ENCODE results near the gene WDR35.
"Not testable (repeated sequence)": the region's sequence is repeated elsewhere in the genome, so short reads cannot be mapped to it uniquely, and the experiment has no call there.

WDR35 gene

DNA sequence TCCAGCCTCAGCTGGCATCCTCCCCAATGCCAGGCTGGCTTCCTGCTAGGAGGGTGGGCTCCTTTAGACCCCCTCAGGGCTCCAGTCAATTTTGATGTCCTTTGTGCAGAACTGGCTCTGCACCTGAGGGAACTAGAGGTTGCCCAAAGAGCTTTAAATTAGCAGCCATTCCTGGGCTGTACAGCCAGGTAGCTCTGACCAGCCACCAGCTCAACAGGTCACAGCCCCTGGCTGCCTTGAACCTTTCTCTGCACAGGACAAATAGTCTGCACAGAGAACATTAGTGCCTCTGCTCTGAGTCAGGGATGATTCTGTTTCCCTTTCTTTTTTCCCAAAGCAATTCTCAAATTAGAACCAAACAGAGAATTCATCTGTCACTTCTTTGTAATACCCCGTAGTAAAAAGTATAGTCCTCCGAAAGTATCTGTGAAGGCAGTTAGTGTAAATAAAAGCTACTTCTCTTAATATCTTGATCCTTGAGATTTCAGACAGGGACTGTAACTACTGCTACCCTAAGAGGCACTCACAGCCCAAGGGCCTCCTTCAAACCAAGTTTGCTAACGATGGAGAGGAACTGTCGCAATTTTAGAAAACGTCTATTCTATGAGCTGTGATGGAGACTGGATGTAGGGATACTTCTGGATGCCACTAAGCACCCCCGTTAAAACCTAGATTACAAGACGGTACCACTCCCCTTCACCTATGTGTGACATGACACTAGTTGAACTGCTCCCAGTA is 91.1 kb downstream of the WDR35 start:
- H3K4me3 ChIP-seq (replicated peaks; ENCODE audit: low read depth, low read length): no peak overlapping the region; the same call in 1 of the 2 replicates
- TF ChIP-seq, protein P1, sequence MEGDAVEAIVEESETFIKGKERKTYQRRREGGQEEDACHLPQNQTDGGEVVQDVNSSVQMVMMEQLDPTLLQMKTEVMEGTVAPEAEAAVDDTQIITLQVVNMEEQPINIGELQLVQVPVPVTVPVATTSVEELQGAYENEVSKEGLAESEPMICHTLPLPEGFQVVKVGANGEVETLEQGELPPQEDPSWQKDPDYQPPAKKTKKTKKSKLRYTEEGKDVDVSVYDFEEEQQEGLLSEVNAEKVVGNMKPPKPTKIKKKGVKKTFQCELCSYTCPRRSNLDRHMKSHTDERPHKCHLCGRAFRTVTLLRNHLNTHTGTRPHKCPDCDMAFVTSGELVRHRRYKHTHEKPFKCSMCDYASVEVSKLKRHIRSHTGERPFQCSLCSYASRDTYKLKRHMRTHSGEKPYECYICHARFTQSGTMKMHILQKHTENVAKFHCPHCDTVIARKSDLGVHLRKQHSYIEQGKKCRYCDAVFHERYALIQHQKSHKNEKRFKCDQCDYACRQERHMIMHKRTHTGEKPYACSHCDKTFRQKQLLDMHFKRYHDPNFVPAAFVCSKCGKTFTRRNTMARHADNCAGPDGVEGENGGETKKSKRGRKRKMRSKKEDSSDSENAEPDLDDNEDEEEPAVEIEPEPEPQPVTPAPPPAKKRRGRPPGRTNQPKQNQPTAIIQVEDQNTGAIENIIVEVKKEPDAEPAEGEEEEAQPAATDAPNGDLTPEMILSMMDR (IDR thresholded peaks at IDR 0.05; ENCODE audit: low read depth, low read length, missing control alignments): no peak
- DNase-seq (ENCODE audit: extremely low read depth, low read depth): no peak

DNA sequence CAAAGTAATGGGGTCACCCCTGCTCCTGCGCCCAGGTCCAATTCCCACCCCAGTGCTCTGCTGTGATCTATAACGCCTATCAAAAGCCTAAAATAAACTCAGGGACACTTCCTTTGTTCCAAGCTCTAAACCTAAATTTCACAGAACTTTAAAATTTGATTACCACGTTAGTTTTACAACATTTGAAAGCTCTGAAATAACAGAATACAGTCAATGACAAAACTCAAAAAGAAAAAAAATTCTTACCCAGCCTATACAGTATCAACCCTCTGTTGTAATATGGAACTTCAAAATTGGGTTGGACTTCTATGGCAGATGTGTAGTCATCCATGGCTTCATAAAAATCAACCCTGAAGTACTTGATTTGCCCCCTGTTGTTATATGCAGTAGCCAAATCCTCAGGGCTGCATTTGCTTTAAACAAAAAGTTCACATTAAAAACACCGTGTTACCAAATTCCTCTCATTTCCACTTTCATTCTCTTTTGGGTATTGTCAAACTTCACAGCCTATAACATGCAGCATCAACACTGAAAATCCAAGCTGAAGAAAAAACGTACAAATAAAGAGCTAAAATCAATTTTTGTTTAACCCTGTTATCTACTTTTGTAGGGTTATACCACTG is 92.2 kb downstream of the WDR35 start:
- DNase-seq (ENCODE audit: extremely low read depth, low read depth): no peak
- no peak overlapping the region for H3K4me3 ChIP-seq (replicated peaks; ENCODE audit: low read depth, low read length)
- TF ChIP-seq, protein P1 (IDR thresholded peaks at IDR 0.05; ENCODE audit: low read depth, low read length, missing control alignments): no peak

DNA sequence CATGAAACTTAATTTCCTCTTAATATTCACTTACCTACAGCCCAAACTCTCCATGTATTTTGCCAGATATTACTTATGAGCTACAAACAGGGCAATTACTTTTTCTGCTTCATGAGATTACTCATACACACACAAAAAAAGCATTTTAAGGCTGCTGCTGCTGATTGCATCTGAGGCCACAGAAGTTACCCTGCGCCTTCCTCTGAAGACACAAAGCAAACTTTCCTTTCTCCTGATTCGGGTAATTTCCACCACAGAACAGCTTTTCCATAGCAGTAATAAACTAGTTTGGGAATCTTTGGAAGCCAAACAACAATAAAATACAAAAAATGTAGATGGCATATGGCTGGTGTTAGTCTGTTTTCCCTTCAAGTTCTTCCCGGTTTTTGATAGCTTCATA is 94.4 kb downstream of the WDR35 start:
- TF ChIP-seq, protein P1 (IDR thresholded peaks at IDR 0.05; ENCODE audit: low read depth, low read length, missing control alignments): no peak
- DNase-seq (ENCODE audit: extremely low read depth, low read depth): no peak
- no peak overlapping the region for H3K4me3 ChIP-seq (replicated peaks; ENCODE audit: low read depth, low read length)

DNA sequence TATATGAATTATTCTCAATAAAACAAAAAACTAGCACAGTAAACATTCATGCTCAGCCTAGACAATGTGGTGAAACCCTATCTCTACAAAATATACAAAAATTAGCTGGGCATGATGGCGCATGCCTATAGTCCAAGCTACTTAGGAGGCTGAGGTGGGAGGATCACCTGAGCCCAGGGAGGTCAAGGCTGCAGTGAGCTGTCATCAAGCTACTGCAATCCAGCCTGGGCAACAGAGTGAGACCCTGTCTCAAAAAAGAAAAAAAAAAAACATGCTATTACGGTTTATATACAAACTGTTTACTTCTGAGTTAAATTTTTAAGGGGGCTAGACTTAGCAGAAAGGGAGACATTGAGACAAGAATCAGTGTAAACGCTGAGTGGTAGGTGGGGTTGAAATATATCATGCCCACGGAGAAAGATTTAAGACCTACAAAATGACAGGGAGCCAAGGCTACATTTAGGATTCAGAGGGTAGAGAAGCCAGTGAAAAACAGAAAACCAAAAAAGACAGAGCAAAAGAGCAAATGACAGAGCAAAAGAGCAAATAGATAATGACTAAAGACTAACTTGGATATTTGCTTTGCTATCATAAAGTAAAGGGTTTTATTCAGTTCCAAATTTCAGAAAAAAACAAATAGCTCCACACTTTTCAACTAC is 95.6 kb downstream of the WDR35 start:
- no peak for DNase-seq (ENCODE audit: extremely low read depth, low read depth)
- TF ChIP-seq, protein P1 (IDR thresholded peaks at IDR 0.05; ENCODE audit: low read depth, low read length, missing control alignments): no peak
- no peak overlapping the region for H3K4me3 ChIP-seq (replicated peaks; ENCODE audit: low read depth, low read length)

DNA sequence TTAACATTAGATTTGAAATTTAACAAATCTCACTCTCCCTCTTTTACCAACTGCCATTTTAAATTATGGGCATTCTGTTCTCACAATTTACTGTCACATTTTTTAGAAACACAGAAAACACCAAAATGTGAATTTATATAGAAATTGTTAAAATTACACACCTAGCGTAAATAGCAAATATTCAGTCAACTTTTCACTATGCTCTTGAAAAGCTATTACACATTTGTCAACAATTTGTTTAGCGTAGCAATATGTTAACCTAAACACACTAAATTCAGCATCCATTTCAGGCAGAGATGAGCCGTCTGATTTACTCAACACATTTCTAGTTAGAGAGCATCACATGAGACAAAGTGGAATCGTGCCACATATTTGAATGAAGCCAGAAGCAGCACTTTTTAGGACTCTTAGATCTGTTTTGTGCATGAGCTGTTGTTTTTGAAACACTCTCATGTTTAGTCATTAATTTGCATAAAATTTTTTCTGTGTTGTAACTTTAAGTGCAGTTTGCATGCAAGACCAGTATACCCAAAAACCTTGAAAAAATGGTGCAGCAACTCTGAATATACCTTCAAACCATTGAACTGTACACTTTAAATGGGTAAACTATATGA is 96.3 kb downstream of the WDR35 start:
- H3K4me3 ChIP-seq (replicated peaks; ENCODE audit: low read depth, low read length): no peak overlapping the region
- TF ChIP-seq, protein P1 (IDR thresholded peaks at IDR 0.05; ENCODE audit: low read depth, low read length, missing control alignments): no peak
- DNase-seq (ENCODE audit: extremely low read depth, low read depth): no peak

DNA sequence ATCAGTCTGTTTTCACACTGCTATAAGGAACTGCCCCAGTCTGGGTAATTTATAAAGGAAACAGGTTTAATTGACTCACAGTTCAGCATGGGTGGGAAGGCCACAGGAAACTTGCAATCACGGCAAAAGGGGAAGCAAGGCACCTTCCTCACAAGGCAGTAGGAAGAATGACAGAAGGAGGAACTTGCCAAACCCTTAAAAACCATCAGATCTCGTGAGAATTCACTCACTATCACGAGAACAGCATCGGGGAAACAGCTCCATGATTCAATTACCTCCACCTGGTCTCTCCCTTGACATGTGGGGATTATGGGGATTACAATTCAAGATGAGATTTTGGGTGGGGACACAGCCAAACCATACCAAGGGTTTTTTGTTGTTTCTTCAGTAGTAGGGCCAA is 97.9 kb downstream of the WDR35 start:
- not testable (repeated sequence) for DNase-seq (ENCODE audit: extremely low read depth, low read depth); H3K4me3 ChIP-seq (replicated peaks; ENCODE audit: low read depth, low read length)

DNA sequence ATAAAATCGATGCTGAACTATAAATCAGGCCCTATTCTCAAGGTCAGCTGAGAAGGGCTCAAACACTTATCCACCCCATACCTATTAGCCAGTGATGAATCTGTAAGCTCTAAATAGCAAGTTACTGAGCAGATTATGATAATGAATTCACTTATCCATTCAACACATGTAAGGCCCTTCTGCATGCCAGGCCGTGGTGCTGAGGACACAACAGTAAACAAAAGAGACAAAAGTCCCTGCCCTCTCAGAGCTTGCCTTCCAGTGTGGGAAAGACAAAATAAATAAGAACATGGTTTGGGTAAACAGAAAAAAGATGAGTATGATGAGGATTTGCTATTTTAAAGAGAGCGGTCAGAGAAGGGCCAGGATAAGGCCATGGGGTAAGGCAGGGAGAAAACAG is 99.8 kb downstream of the WDR35 start:
- no peak for DNase-seq (ENCODE audit: extremely low read depth, low read depth)
- H3K4me3 ChIP-seq (replicated peaks; ENCODE audit: low read depth, low read length): no peak overlapping the region
- TF ChIP-seq, protein P1 (IDR thresholded peaks at IDR 0.05; ENCODE audit: low read depth, low read length, missing control alignments): no peak
